SK-N-SH treated with all-trans-retinoic acid at 6 μM for 48 hours (cell line): Measurements from ENCODE around the gene SEMA5A.

Source experiments
- ATAC-seq: fragments of 200-7000 bp; cut with Tn5 transposase; 3 replicates; pipeline ENCODE4 v1.9.1; 2020; ENCODE audit warnings: mild to moderate bottlenecking, moderate library complexity
- ARNTL ChIP-seq: fragments of 450-650 bp; formaldehyde crosslinking; IDR thresholded peaks from 2 replicates; pipeline ENCODE4 v1.5.0; 2020; ENCODE audit warnings: low read depth, mild to moderate bottlenecking, moderate library complexity, borderline replicate concordance
- BACH2 ChIP-seq: fragments of 250-450 bp; sonication (Bioruptor Pico); IDR thresholded peaks from 2 replicates; pipeline ENCODE4 v1.9.0; 2021; ENCODE audit warnings: mild to moderate bottlenecking, borderline replicate concordance
- CREB5 ChIP-seq: fragments of 250-450 bp; sonication (Bioruptor Pico); IDR thresholded peaks from 2 replicates; pipeline ENCODE4 v1.5.1; 2020; ENCODE audit warnings: low read depth, mild to moderate bottlenecking, moderate library complexity
- CSDC2 ChIP-seq: fragments of 250-450 bp; sonication (Bioruptor Pico); IDR thresholded peaks from 2 replicates; pipeline ENCODE4 v1.5.0; 2020; ENCODE audit warnings: mild to moderate bottlenecking, moderate library complexity
- ESRRG ChIP-seq: fragments of 250-450 bp; sonication (Bioruptor Pico); IDR thresholded peaks from 2 replicates; pipeline ENCODE4 v1.6.1; 2021; ENCODE audit warnings: mild to moderate bottlenecking
- GLIS3 ChIP-seq: fragments of 250-450 bp; sonication (Bioruptor Pico); IDR thresholded peaks from 2 replicates; pipeline ENCODE4 v1.5.0; 2020; ENCODE audit warnings: mild to moderate bottlenecking, moderate library complexity
- ISL1 ChIP-seq: fragments of 250-450 bp; sonication (Bioruptor Pico); IDR thresholded peaks from 2 replicates; pipeline ENCODE4 v2.1.2; 2022; ENCODE audit warnings: mild to moderate bottlenecking, moderate library complexity
- PATZ1 ChIP-seq: fragments of 250-450 bp; sonication (Bioruptor Pico); IDR thresholded peaks from 2 replicates; pipeline ENCODE4 v1.8.0; 2020; ENCODE audit warnings: mild to moderate bottlenecking, moderate library complexity, borderline replicate concordance
- POU6F1 ChIP-seq: fragments of 250-450 bp; sonication (Bioruptor Pico); IDR thresholded peaks from 2 replicates; pipeline ENCODE4 v1.8.0; 2021; ENCODE audit warnings: low read depth, mild to moderate bottlenecking, moderate library complexity, borderline replicate concordance
- PPARA ChIP-seq: fragments of 250-450 bp; sonication (Bioruptor Pico); IDR thresholded peaks from 2 replicates; pipeline ENCODE4 v1.5.0; 2020; ENCODE audit warnings: mild to moderate bottlenecking, borderline replicate concordance
- RARB ChIP-seq: fragments of 250-450 bp; sonication (Bioruptor Pico); IDR thresholded peaks from 2 replicates; pipeline ENCODE4 v1.8.0; 2021; ENCODE audit warnings: mild to moderate bottlenecking, moderate library complexity
- SNAI2 ChIP-seq: fragments of 250-450 bp; sonication (Bioruptor Pico); IDR thresholded peaks from 2 replicates; pipeline ENCODE4 v1.5.0; 2020; ENCODE audit warnings: mild to moderate bottlenecking, moderate library complexity
- TCF4 ChIP-seq: fragments of 250-450 bp; sonication (Bioruptor Pico); IDR thresholded peaks from 2 replicates; pipeline ENCODE4 v1.8.0; 2021; ENCODE audit warnings: mild to moderate bottlenecking, moderate library complexity, borderline replicate concordance
- TOX ChIP-seq: fragments of 250-450 bp; sonication (Bioruptor Pico); IDR thresholded peaks from 2 replicates; pipeline ENCODE4 v1.8.0; 2021; ENCODE audit warnings: mild to moderate bottlenecking, moderate library complexity, borderline replicate concordance
- TSHZ2 ChIP-seq: fragments of 250-450 bp; sonication (Bioruptor Pico); IDR thresholded peaks from 2 replicates; pipeline ENCODE4 v1.5.0; 2020; ENCODE audit warnings: mild to moderate bottlenecking, moderate library complexity
- ZC3H10 ChIP-seq: fragments of 250-450 bp; sonication (Bioruptor Pico); IDR thresholded peaks from 2 replicates; pipeline ENCODE4 v1.5.1; 2021; ENCODE audit warnings: mild to moderate bottlenecking, moderate library complexity
- ZFP3 ChIP-seq: fragments of 250-450 bp; sonication (Bioruptor Pico); IDR thresholded peaks from 2 replicates; pipeline ENCODE4 v1.5.0; 2020; ENCODE audit warnings: mild to moderate bottlenecking, moderate library complexity
- ZNF70 ChIP-seq: fragments of 450-650 bp; formaldehyde crosslinking; IDR thresholded peaks from 2 replicates; pipeline ENCODE4 v1.5.0; 2020; ENCODE audit warnings: mild to moderate bottlenecking, moderate library complexity
- ZNF8 ChIP-seq: fragments of 450-650 bp; formaldehyde crosslinking; IDR thresholded peaks from 2 replicates; pipeline ENCODE4 v1.5.0; 2020; ENCODE audit warnings: mild to moderate bottlenecking, moderate library complexity

The SEMA5A gene

GRCh38 chr5:9324348-9325077, 221.4 kb downstream of the SEMA5A start:
- no peak for ATAC-seq
- TF ChIP-seq CREB5 (CRISPR knock-in tag) (no peak), TOX (no peak), TSHZ2 (CRISPR knock-in tag) (no peak), ZC3H10 (CRISPR knock-in tag) (no peak), PPARA (no peak), GLIS3 (no peak), ZNF8 (CRISPR knock-in tag) (no peak), SNAI2 (no peak)

GRCh38 chr5:9320652-9321051, 225.2 kb downstream of the SEMA5A start:
- ATAC-seq = no peak
- TF ChIP-seq RARB (CRISPR knock-in tag) (no peak), ZNF8 (CRISPR knock-in tag) (no peak), CREB5 (CRISPR knock-in tag) (no peak), TCF4 (CRISPR knock-in tag) (no peak), ESRRG (CRISPR knock-in tag) (no peak), ZFP3 (CRISPR knock-in tag) (no peak)

GRCh38 chr5:9318031-9318430, 227.8 kb downstream of the SEMA5A start:
- TF ChIP-seq PATZ1 (CRISPR knock-in tag) (no peak), PPARA (no peak)
- TF ChIP-seq, all 23 proteins: peak for 0
- ATAC-seq = no peak

- ATAC-seq = no peak
- TF ChIP-seq BACH2 (no peak), SNAI2 (no peak), PATZ1 (CRISPR knock-in tag) (no peak), ZC3H10 (CRISPR knock-in tag) (no peak), TOX (no peak), CREB5 (CRISPR knock-in tag) (no peak), ISL1 (CRISPR knock-in tag) (no peak), TSHZ2 (CRISPR knock-in tag) (no peak), ARNTL (CRISPR knock-in tag) (no peak), PPARA (no peak), ESRRG (CRISPR knock-in tag) (no peak), GLIS3 (no peak), CSDC2 (CRISPR knock-in tag) (no peak), POU6F1 (no peak), ZNF70 (CRISPR knock-in tag) (no peak)
Observed at GRCh38 chr5:9316733-9317132, 229.1 kb downstream of the SEMA5A start.
